ENCODE results near the gene SIDT1.

- TF ChIP-seq, protein P1, sequence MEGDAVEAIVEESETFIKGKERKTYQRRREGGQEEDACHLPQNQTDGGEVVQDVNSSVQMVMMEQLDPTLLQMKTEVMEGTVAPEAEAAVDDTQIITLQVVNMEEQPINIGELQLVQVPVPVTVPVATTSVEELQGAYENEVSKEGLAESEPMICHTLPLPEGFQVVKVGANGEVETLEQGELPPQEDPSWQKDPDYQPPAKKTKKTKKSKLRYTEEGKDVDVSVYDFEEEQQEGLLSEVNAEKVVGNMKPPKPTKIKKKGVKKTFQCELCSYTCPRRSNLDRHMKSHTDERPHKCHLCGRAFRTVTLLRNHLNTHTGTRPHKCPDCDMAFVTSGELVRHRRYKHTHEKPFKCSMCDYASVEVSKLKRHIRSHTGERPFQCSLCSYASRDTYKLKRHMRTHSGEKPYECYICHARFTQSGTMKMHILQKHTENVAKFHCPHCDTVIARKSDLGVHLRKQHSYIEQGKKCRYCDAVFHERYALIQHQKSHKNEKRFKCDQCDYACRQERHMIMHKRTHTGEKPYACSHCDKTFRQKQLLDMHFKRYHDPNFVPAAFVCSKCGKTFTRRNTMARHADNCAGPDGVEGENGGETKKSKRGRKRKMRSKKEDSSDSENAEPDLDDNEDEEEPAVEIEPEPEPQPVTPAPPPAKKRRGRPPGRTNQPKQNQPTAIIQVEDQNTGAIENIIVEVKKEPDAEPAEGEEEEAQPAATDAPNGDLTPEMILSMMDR (IDR thresholded peaks at IDR 0.05): no peak
- no peak for TF ChIP-seq POLR2A (IDR thresholded peaks at IDR 0.05)
Measured at GRCh38 chr3:113678773-113679172, 146.4 kb downstream of the SIDT1 start.
